Kidney (tissue), 14 donors: ENCODE data around the gene CER1. TPM values are rescaled to one million over a fixed set of nuclear protein-coding genes. Genes with fewer than 3 reads are reported as not detected.

Experiments used
- DNase-seq, 5 donors: peaks; one replicate each; pipeline ENCODE4 v3.0.0-alpha.2; 2013 to 2020
- FAIRE-seq: peaks from 2 replicates; lab custom pipeline; 2012; peaks lifted over from hg19 to GRCh38; lab: Jason Lieb, UNC
- H3K27ac ChIP-seq, 2 donors: one replicate each; pipeline ENCODE4 v1.7.0; 2013; ENCODE audit warnings: low read depth in 2 of 2, low read length in 2 of 2, inconsistent platforms in 1 of 2
- H3K27me3 ChIP-seq: one replicate; pipeline ENCODE4 v1.7.1; 2013; ENCODE audit warnings: low read length, inconsistent platforms; ENCODE audit not compliant: control insufficient read depth, insufficient read depth
- H3K36me3 ChIP-seq, 3 donors: one replicate each; pipeline versions ENCODE4 v1.7.0 to v1.7.1; 2013; ENCODE audit warnings: low read length in 3 of 3, control low read depth in 1 of 3, inconsistent platforms in 1 of 3; ENCODE audit not compliant: insufficient read depth in 3 of 3, control insufficient read depth in 2 of 3
- H3K4me1 ChIP-seq, 3 donors: one replicate each; pipeline versions ENCODE4 v1.7.0 to v1.7.1; 2013; ENCODE audit warnings: low read length in 3 of 3, inconsistent platforms in 1 of 3, low read depth in 1 of 3; ENCODE audit not compliant: control insufficient read depth in 2 of 3, insufficient read depth in 2 of 3
- H3K4me3 ChIP-seq, 3 donors: one replicate each; pipeline versions ENCODE4 v1.7.0 to v1.8.1; 2013; ENCODE audit warnings: low read length in 3 of 3, control low read depth in 1 of 3, inconsistent platforms in 1 of 3
- H3K9ac ChIP-seq, 3 donors: one replicate each; pipeline versions ENCODE4 v1.7.0 to v1.7.1; 2013; ENCODE audit warnings: low read length in 3 of 3, control low read depth in 1 of 3, inconsistent platforms in 1 of 3
- H3K9me3 ChIP-seq, 3 donors: one replicate each; pipeline versions ENCODE4 v1.7.0 to v1.7.1; 2013; ENCODE audit warnings: low read length in 3 of 3, control low read depth in 1 of 3, inconsistent platforms in 1 of 3; ENCODE audit not compliant: control insufficient read depth in 2 of 3, insufficient read depth in 1 of 3
- CTCF ChIP-seq: IDR thresholded peaks from 3 replicates; pipeline ENCODE4 v1.5.1; 2012; ENCODE audit warnings: mild to moderate bottlenecking, moderate library complexity, borderline replicate concordance; ENCODE audit not compliant: insufficient read depth; ENCODE audit errors: extremely low read depth
- intact Hi-C: fragments of 100-400 bp; cut with DNase I; formaldehyde crosslinking; loops from one replicate; pipeline ENCODE4 v1.11.1; 2022
- polyA plus RNA-seq: library from polyadenylated mRNA; stranded (reverse); fragments of 350-450 nt; fragmentation: Illumina TruSeq; extraction: RNeasy Lipid Tissue Mini Kit (QIAGEN cat#74804); gene quantifications from one replicate; pipeline ENCODE4 v1.2.3, GENCODE V29; 2014; ENCODE audit warnings: low read depth, low replicate concordance; ENCODE audit not compliant: insufficient read depth
- total RNA-seq: library from RNA; stranded (reverse); fragmentation: NEBNext Ultra II Directional; extraction: Animal tissue kit (Norgen Biotek cat#: 25700); gene quantifications from one replicate; pipeline ENCODE4 v1.2.1, GENCODE V29; 2021
- donor health status: control.
- donor health status: control.
- donor health status: control.
- donor health status: control.
- donor health status: control.
- donor health status: DM: yes; HTN: yes; CAD: no.
- donor health status: Normal renal cell carcinoma (clear cell type).

The CER1 gene
- total and polyA plus RNA-seq, 2 donors from 2014 or later: 0.45 TPM; not detected in 1

DNA sequence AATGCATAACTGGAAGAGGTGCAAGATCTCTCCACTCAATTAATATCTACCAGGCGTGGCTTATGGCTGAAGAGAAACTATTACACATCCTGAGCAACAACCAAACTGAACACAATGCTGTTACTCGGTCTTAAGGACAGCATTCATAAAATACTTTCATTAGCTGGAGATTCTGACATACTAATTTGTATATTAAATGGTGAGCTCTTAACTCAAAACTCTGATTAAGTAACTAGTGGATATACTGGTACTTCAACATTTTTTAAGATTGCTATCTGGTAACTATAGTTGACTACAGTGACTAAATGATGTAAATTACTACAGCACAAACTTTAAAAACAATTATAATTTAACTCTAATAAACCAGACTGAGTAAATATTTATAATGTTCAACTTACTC, 45.1 kb downstream of the CER1 start:
- intact Hi-C loops: no loop called here
- no peak for FAIRE-seq
- H3K27ac ChIP-seq: no peak overlapping the region

GRCh38 chr9:14674630-14675029, 47.9 kb downstream of the CER1 start:
- no peak for DNase-seq
- H3K9me3 ChIP-seq: no peaks in the 10 kb centered on the region
- H3K4me3 ChIP-seq: no peak overlapping the region
- no peak overlapping the region for H3K27ac ChIP-seq
- intact Hi-C loops: no loop called here
- no peaks in the 10 kb centered on the region for H3K27me3 ChIP-seq
- H3K36me3 ChIP-seq: no peaks in the 10 kb centered on the region
- TF ChIP-seq CTCF: no peak
- H3K4me1 ChIP-seq: no peaks in the 10 kb centered on the region
- FAIRE-seq: no peak
- H3K9ac ChIP-seq: no peak overlapping the region

More for the DNA sequence above, 45.1 kb downstream of the CER1 start:
- Histone ChIP-seq H3K9ac (no peak overlapping the region), H3K4me1 (no peaks in the 10 kb centered on the region), H3K36me3 (no peaks in the 10 kb centered on the region), H3K27me3 (no peaks in the 10 kb centered on the region), H3K4me3 (no peak overlapping the region), H3K9me3 (no peaks in the 10 kb centered on the region)
- no peak for TF ChIP-seq CTCF
- DNase-seq: no peak

DNA sequence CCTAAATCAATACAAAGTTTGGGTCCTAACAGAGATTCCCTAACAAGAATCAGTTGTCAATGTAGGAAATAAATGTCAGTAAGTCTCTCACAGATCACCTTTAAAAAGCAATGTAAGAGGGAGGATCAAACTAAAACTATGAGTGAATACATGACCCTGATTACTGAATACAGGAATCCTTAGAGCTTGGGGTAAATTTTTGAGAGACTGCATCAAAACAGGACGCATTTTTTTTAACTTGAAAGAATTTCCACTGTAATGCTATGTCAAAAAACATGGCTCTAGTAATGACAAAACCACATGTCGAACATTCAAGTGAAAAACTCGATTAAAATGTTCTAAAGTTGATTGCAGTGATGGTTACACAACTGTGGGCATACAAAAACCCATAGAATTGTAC, 51.2 kb downstream of the CER1 start:
- H3K9ac ChIP-seq: no peak overlapping the region

More for the DNA sequence above, 51.2 kb downstream of the CER1 start:
- intact Hi-C loops: no loop called here
- no peaks in the 10 kb centered on the region for H3K4me1 ChIP-seq
- DNase-seq (no peak), FAIRE-seq (no peak)
- H3K9me3 ChIP-seq: no peaks in the 10 kb centered on the region
- H3K36me3 ChIP-seq: no peaks in the 10 kb centered on the region
- no peak for TF ChIP-seq CTCF
- H3K4me3 ChIP-seq: no peak overlapping the region
- no peaks in the 10 kb centered on the region for H3K27me3 ChIP-seq
- H3K27ac ChIP-seq: no peak overlapping the region
